HepG2 (cell line): Measurements from ENCODE around the gene NBEAL1. TPM values are rescaled to one million over a fixed set of nuclear protein-coding genes. Genes with fewer than 3 reads are reported as not detected.

Experiments used
- CREM ChIP-seq, 2 experiments: sonication (generic) in 1 of 2; formaldehyde crosslinking in 1 of 2; IDR thresholded peaks; 2 replicates each; pipeline versions ENCODE4 v1.4.0 to v1.6.1; 2016 to 2020; ENCODE audit warnings: antibody characterized with exemption in 1 of 2, mild to moderate bottlenecking in 1 of 2, missing genetic modification reagents in 1 of 2
- EZH2 ChIP-seq: conservative IDR thresholded peaks from 2 replicates; pipeline ENCODE4 v1.6.1; 2012; ENCODE audit warnings: mild to moderate bottlenecking, low read depth, low read length, moderate library complexity
- GATA4 ChIP-seq: sonication (generic); IDR thresholded peaks from 2 replicates; pipeline ENCODE4 v1.6.1; 2016; ENCODE audit warnings: antibody characterized with exemption, low read depth, borderline replicate concordance
- HNF4A ChIP-seq: sonication (generic); formaldehyde crosslinking; IDR thresholded peaks from 2 replicates; pipeline ENCODE4 v1.4.0; 2020; ENCODE audit warnings: missing genetic modification reagents
- IKZF4 ChIP-seq: sonication (generic); formaldehyde crosslinking; IDR thresholded peaks from 2 replicates; pipeline ENCODE4 v1.5.1; 2020; ENCODE audit warnings: borderline replicate concordance, mild to moderate bottlenecking, low read depth, missing genetic modification reagents; ENCODE audit errors: not compliant biosample characterization
- JUND ChIP-seq: sonication (generic); formaldehyde crosslinking; IDR thresholded peaks from 2 replicates; pipeline ENCODE4 v1.8.0; 2022; ENCODE audit warnings: mild to moderate bottlenecking, missing genetic modification reagents
- MYPOP ChIP-seq: sonication (generic); formaldehyde crosslinking; IDR thresholded peaks from 2 replicates; pipeline ENCODE4 v1.8.1; 2023; ENCODE audit warnings: mild to moderate bottlenecking, moderate library complexity, missing genetic modification reagents
- NAIF1 ChIP-seq: sonication (generic); formaldehyde crosslinking; IDR thresholded peaks from 2 replicates; pipeline ENCODE4 v1.5.0; 2020; ENCODE audit warnings: mild to moderate bottlenecking, missing genetic modification reagents, borderline replicate concordance
- NBN ChIP-seq: fragments of 450-650 bp; conservative IDR thresholded peaks from 2 replicates; pipeline ENCODE4 v1.6.1; 2017
- NFE2 ChIP-seq: sonication (generic); formaldehyde crosslinking; IDR thresholded peaks from 2 replicates; pipeline ENCODE4 v1.4.0; 2020; ENCODE audit warnings: missing genetic modification reagents
- NR3C1 ChIP-seq: sonication (generic); formaldehyde crosslinking; IDR thresholded peaks from 2 replicates; pipeline ENCODE4 v1.4.0; 2020; ENCODE audit warnings: missing genetic modification reagents
- RBM39 ChIP-seq: fragments of 200-400 bp; formaldehyde crosslinking; IDR thresholded peaks from one replicate; pipeline ENCODE4 v1.6.1; 2018; ENCODE audit warnings: antibody characterized with exemption, mild to moderate bottlenecking, low read depth, low read length; ENCODE audit not compliant: poor library complexity, severe bottlenecking
- REPIN1 ChIP-seq: sonication (generic); formaldehyde crosslinking; IDR thresholded peaks from 2 replicates; pipeline ENCODE4 v1.8.0; 2022; ENCODE audit warnings: missing genetic modification reagents, low read depth, mild to moderate bottlenecking, borderline replicate concordance
- SAP130 ChIP-seq: IDR thresholded peaks from 2 replicates; pipeline ENCODE4 v1.6.1; 2016; ENCODE audit warnings: low read depth
- SMAD1 ChIP-seq: sonication (generic); formaldehyde crosslinking; IDR thresholded peaks from 2 replicates; pipeline ENCODE4 v1.4.0; 2020; ENCODE audit warnings: missing genetic modification reagents, low read depth, mild to moderate bottlenecking, borderline replicate concordance
- SMAD3 ChIP-seq: sonication (generic); formaldehyde crosslinking; IDR thresholded peaks from 2 replicates; pipeline ENCODE4 v1.4.0; 2020; ENCODE audit warnings: missing genetic modification reagents
- SNAPC2 ChIP-seq: sonication (generic); formaldehyde crosslinking; IDR thresholded peaks from 2 replicates; pipeline ENCODE4 v1.8.1; 2022; ENCODE audit warnings: mild to moderate bottlenecking, missing genetic modification reagents
- ZNF251 ChIP-seq: sonication (generic); formaldehyde crosslinking; IDR thresholded peaks from 2 replicates; pipeline ENCODE4 v1.9.0; 2021; ENCODE audit warnings: mild to moderate bottlenecking, missing genetic modification reagents
- ZNF335 ChIP-seq: sonication (generic); formaldehyde crosslinking; IDR thresholded peaks from 2 replicates; pipeline ENCODE4 v1.4.0; 2020; ENCODE audit warnings: missing genetic modification reagents
- ZNF34 ChIP-seq: sonication (generic); formaldehyde crosslinking; IDR thresholded peaks from 2 replicates; pipeline ENCODE4 v1.4.0; 2020; ENCODE audit warnings: mild to moderate bottlenecking, missing genetic modification reagents, borderline replicate concordance
- ZNF441 ChIP-seq: sonication (generic); formaldehyde crosslinking; IDR thresholded peaks from 2 replicates; pipeline ENCODE4 v1.7.0; 2021; ENCODE audit warnings: missing genetic modification reagents, borderline replicate concordance
- ZNF562 ChIP-seq: sonication (generic); formaldehyde crosslinking; IDR thresholded peaks from 2 replicates; pipeline ENCODE4 v1.8.0; 2022; ENCODE audit warnings: missing genetic modification reagents, borderline replicate concordance
- ZNF674 ChIP-seq: sonication (generic); formaldehyde crosslinking; IDR thresholded peaks from 2 replicates; pipeline ENCODE4 v1.5.0; 2020; ENCODE audit warnings: low read depth, mild to moderate bottlenecking, missing genetic modification reagents
- ZNF704 ChIP-seq: sonication (generic); formaldehyde crosslinking; IDR thresholded peaks from 2 replicates; pipeline ENCODE4 v1.8.1; 2023; ENCODE audit warnings: mild to moderate bottlenecking, inconsistent platforms, moderate library complexity, missing genetic modification reagents, borderline replicate concordance
- ZNF713 ChIP-seq: sonication (generic); formaldehyde crosslinking; IDR thresholded peaks from 2 replicates; pipeline ENCODE4 v1.4.0; 2020; ENCODE audit warnings: mild to moderate bottlenecking, missing genetic modification reagents
- ZNF724P ChIP-seq: sonication (generic); formaldehyde crosslinking; IDR thresholded peaks from 2 replicates; pipeline ENCODE4 v1.8.0; 2022; ENCODE audit warnings: missing genetic modification reagents, borderline replicate concordance
- polyA plus RNA-seq, 8 experiments: library from polyadenylated mRNA; depleted of rRNA in 3 of 8; stranded (reverse) in 7 of 8; unstranded in 1 of 8; fragments of >200 nt; fragmentation: Illumina TruSeq in 4 of 8; extraction: Trizol in 4 of 8; gene quantifications; 2 replicates each; pipeline versions ENCODE4 v1.2.1 to v1.2.3, GENCODE V29; 2011 to 2016; ENCODE audit warnings: low read depth in 4 of 8, missing spikeins in 1 of 8, mixed read lengths in 1 of 8; ENCODE audit not compliant: insufficient read depth in 1 of 8
- total RNA-seq, 5 experiments: library from RNA; depleted of rRNA; stranded (reverse); fragments of >200 nt; fragmentation: Illumina TruSeq; extraction: Trizol; gene quantifications; 2 replicates each; pipeline ENCODE4 v1.2.3, GENCODE V29; 2016; ENCODE audit warnings: low read depth in 1 of 5
- TF ChIP-seq, protein P1 (sequence below): sonication (generic); formaldehyde crosslinking; conservative IDR thresholded peaks from 2 replicates; pipeline ENCODE4 v1.4.0; 2020; ENCODE audit warnings: mild to moderate bottlenecking, missing genetic modification reagents, moderate library complexity

NBEAL1 gene
- total and polyA plus RNA-seq, 2 of the 13 experiments (the other 11 are each of a cell fraction or from before 2014, with no cell fraction given) = 6.4 to 15.7 TPM

DNA sequence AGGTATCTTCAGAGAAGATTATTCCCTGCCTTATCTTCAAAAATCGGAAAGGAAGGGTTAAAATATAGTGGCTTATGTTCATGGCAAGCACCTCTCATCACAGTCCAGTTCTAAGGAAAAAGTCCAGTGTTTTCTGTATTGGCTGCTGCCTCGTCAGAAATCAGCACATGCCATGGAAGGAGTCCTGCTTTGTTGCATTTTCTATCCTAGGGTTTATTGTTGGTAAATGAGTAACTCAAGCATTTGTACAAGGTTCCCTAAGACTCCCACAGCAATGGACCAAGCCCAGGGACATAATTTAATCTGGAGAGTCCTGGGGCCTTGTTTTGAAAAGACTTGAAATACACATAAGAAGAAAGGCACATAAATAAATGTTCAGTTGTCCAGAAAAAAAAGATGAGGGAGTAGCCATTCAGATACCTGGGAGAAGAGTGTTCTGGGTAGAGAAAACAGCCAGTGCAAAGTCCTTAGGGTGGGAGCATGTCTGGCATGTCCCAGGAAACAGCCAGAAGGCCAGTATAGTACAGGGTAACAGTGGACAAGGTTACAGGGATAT is 26.4 kb downstream of the NBEAL1 start (continued):
- TF ChIP-seq, protein P1, sequence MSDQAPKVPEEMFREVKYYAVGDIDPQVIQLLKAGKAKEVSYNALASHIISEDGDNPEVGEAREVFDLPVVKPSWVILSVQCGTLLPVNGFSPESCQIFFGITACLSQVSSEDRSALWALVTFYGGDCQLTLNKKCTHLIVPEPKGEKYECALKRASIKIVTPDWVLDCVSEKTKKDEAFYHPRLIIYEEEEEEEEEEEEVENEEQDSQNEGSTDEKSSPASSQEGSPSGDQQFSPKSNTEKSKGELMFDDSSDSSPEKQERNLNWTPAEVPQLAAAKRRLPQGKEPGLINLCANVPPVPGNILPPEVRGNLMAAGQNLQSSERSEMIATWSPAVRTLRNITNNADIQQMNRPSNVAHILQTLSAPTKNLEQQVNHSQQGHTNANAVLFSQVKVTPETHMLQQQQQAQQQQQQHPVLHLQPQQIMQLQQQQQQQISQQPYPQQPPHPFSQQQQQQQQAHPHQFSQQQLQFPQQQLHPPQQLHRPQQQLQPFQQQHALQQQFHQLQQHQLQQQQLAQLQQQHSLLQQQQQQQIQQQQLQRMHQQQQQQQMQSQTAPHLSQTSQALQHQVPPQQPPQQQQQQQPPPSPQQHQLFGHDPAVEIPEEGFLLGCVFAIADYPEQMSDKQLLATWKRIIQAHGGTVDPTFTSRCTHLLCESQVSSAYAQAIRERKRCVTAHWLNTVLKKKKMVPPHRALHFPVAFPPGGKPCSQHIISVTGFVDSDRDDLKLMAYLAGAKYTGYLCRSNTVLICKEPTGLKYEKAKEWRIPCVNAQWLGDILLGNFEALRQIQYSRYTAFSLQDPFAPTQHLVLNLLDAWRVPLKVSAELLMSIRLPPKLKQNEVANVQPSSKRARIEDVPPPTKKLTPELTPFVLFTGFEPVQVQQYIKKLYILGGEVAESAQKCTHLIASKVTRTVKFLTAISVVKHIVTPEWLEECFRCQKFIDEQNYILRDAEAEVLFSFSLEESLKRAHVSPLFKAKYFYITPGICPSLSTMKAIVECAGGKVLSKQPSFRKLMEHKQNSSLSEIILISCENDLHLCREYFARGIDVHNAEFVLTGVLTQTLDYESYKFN = peak; percentile 64
- peak; percentile 71; the same call in 1 of the 2 replicates for TF ChIP-seq SMAD3 (CRISPR knock-in tag)
- no peak for TF ChIP-seq ZNF34
- no peak for TF ChIP-seq ZNF562 (CRISPR knock-in tag)
- no peak for TF ChIP-seq NFE2 (CRISPR knock-in tag)
- TF ChIP-seq SMAD1 (CRISPR knock-in tag) = no peak
- TF ChIP-seq MYPOP (CRISPR knock-in tag) = no peak
- TF ChIP-seq HNF4A (CRISPR knock-in tag) = peak; percentile 90
- no peak for TF ChIP-seq NBN
- no peak for TF ChIP-seq RBM39
- 0 out of 2 replicates have a peak, but pooled peaks have one; percentile 53 for TF ChIP-seq ZNF724P (CRISPR knock-in tag)
- no peak for TF ChIP-seq EZH2
- no peak for TF ChIP-seq NAIF1 (CRISPR knock-in tag)
- no peak for TF ChIP-seq IKZF4 (CRISPR knock-in tag)
- no peak for TF ChIP-seq ZNF674
- no peak for TF ChIP-seq SNAPC2 (CRISPR knock-in tag)
- no peak for TF ChIP-seq ZNF713 (CRISPR knock-in tag)
- TF ChIP-seq SAP130 (CRISPR knock-in tag) = no peak
- TF ChIP-seq ZNF335 (CRISPR knock-in tag) = no peak
- TF ChIP-seq ZNF704 (CRISPR knock-in tag) = no peak
- TF ChIP-seq JUND (CRISPR knock-in tag) = no peak
- no peak for TF ChIP-seq REPIN1
- peak; percentile 23; the same call in 1 of the 2 replicates for TF ChIP-seq CREM (IDR thresholded peaks at IDR 0.05)
- no peak for TF ChIP-seq CREM (CRISPR knock-in tag; IDR thresholded peaks at IDR 0.05)
- no peak for TF ChIP-seq ZNF441 (CRISPR knock-in tag)
- TF ChIP-seq GATA4 = no peak
- no peak for TF ChIP-seq NR3C1 (CRISPR knock-in tag)
- no peak for TF ChIP-seq ZNF251 (CRISPR knock-in tag)
